ENCODE data around the gene NPAP1. TPM values are rescaled to one million over a fixed set of nuclear protein-coding genes. Genes with fewer than 3 reads are reported as not detected.

The NPAP1 gene
- total and polyA plus RNA-seq, 10 of the 15 experiments (the other 5 are each of a cell fraction or from before 2014, with no cell fraction given), result not detected

- FAIRE-seq, result no peak
- CTCF ChIA-PET, result no interaction called here
- Histone ChIP-seq H3K4me2 (ENCODE audit: control insufficient read depth, insufficient read depth) (no peak overlapping the region), H2AFZ (ENCODE audit: control insufficient read depth, low read depth, low read length) (no peak overlapping the region), H3K9me3 (replicated peaks; ENCODE audit: control insufficient read depth, insufficient read depth, low read length) (no peaks in the 10 kb centered on the region; the same call in 2 of the 3 replicates), H3K27ac (ENCODE audit: control insufficient read depth, insufficient read depth) (no peak overlapping the region), H3K27me3 (replicated peaks in 1 of 2; ENCODE audit: control insufficient read depth in 2 of 2, insufficient read depth in 2 of 2, low read length in 1 of 2) (no peaks in the 10 kb centered on the region), H3K36me3 (ENCODE audit: control insufficient read depth in 2 of 2, insufficient read depth in 2 of 2, low read length in 1 of 2) (no peaks in the 10 kb centered on the region), H4K20me1 (ENCODE audit: control insufficient read depth, insufficient read depth) (no peaks in the 10 kb centered on the region), H3K4me1 (ENCODE audit: control insufficient read depth, insufficient read depth, low read length) (no peaks in the 10 kb centered on the region), H3K4me3 (no peak overlapping the region), H3K9ac (ENCODE audit: control insufficient read depth, insufficient read depth, low read length) (no peak overlapping the region), H3K79me2 (ENCODE audit: control insufficient read depth, insufficient read depth, low read length) (no peaks in the 10 kb centered on the region)
- WGBS (ENCODE audit: insufficient coverage, insufficient replicate concordance, low lambda C conversion rate, missing lambda C conversion rate), result 40% methylated on average over 3 of the region's 3 CpGs
- no peak for ATAC-seq
- POLR2A ChIA-PET, result no interaction called here
- in situ Hi-C loops (cut with MboI) (loop anchor here (10.0 kb wide), 1 partner anchor 59 kb away; no protein-coding TSS in a partner anchor), intact Hi-C loops (cut with micrococcal nuclease; ENCODE audit: unreplicated experiment) (no loop called here)
- no peak for TF ChIP-seq SUPT20H (IDR thresholded peaks at IDR 0.05; ENCODE audit: borderline replicate concordance, control insufficient read depth, low read depth, low read length)
- no peak for TF ChIP-seq CREB1 (IDR thresholded peaks at IDR 0.05; ENCODE audit: low read depth)
- no peak for TF ChIP-seq ZBTB4 (CRISPR knock-in tag; IDR thresholded peaks at IDR 0.05)
- SMC1A ChIA-PET (ENCODE audit: uncharacterized antibody, unreplicated experiment), result no interaction called here
- BruUV-seq (replicated peaks), result no TSS peak
- RAD21 ChIA-PET (ENCODE audit: unreplicated experiment), result no interaction called here
- no peak for DNase-seq (ENCODE audit: low read depth, low spot score)
Measured at GRCh38 chr15:24645627-24646026, 29.9 kb upstream of the NPAP1 start.

DNA sequence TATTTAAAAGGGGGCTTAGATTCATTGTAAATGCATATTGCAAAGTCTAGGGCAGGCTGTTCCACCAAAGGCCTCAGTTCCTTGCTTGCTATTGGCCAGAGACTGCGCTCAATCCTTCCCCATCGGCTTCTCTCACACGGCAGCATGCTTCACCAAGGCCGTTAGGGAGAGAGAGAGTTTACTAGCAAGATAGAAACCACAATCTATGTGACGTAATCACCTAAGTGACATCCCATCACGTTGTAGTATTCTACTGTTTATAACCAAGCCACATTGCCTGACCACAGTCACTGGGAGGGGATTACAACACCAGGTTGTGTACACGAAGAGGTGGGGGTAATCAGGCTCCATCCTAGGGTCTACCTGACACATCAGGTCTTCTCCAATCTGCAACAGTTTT lies 16.0 kb upstream of the NPAP1 start:
- in situ Hi-C loops (cut with MboI), result no loop called here
- Histone ChIP-seq H3K4me2 (ENCODE audit: control insufficient read depth, insufficient read depth) (no peak overlapping the region), H3K4me1 (ENCODE audit: control insufficient read depth, insufficient read depth, low read length) (no peaks in the 10 kb centered on the region), H3K36me3 (ENCODE audit: control insufficient read depth in 2 of 2, insufficient read depth in 2 of 2, low read length in 1 of 2) (no peaks in the 10 kb centered on the region), H3K27ac (ENCODE audit: control insufficient read depth, insufficient read depth) (no peak overlapping the region), H4K20me1 (ENCODE audit: control insufficient read depth, insufficient read depth) (no peaks in the 10 kb centered on the region), H3K27me3 (replicated peaks in 1 of 2; ENCODE audit: control insufficient read depth in 2 of 2, insufficient read depth in 2 of 2, low read length in 1 of 2) (no peaks in the 10 kb centered on the region), H3K79me2 (ENCODE audit: control insufficient read depth, insufficient read depth, low read length) (no peaks in the 10 kb centered on the region), H3K4me3 (no peak overlapping the region), H2AFZ (ENCODE audit: control insufficient read depth, low read depth, low read length) (no peak overlapping the region), H3K9me3 (replicated peaks; ENCODE audit: control insufficient read depth, insufficient read depth, low read length) (no peaks in the 10 kb centered on the region), H3K9ac (ENCODE audit: control insufficient read depth, insufficient read depth, low read length) (no peak overlapping the region)
- POLR2A ChIA-PET, result no interaction called here
- no peak for DNase-seq (ENCODE audit: low read depth, low spot score)
- CTCF ChIA-PET, result no interaction called here
- WGBS (ENCODE audit: insufficient coverage, insufficient replicate concordance, low lambda C conversion rate, missing lambda C conversion rate), result 20% methylated on average over 7 of the region's 7 CpGs
- BruUV-seq (replicated peaks), result no TSS peak
- SMC1A ChIA-PET (ENCODE audit: uncharacterized antibody, unreplicated experiment), result no interaction called here
- FAIRE-seq, result no peak
- TF ChIP-seq RB1 (IDR thresholded peaks at IDR 0.05; ENCODE audit: borderline replicate concordance) (no peak), YBX1 (IDR thresholded peaks at IDR 0.05) (no peak), MYC (IDR thresholded peaks at IDR 0.05; ENCODE audit: insufficient read depth, insufficient read length, insufficient replicate concordance, low read length, severe bottlenecking) (no peak), NFYA (IDR thresholded peaks at IDR 0.05; ENCODE audit: borderline replicate concordance, low read depth, low read length) (no peak)
- no peak for ATAC-seq
- RAD21 ChIA-PET (ENCODE audit: unreplicated experiment), result no interaction called here
- intact Hi-C loops (cut with micrococcal nuclease; ENCODE audit: unreplicated experiment), result no loop called here
